Measurements from ENCODE around the gene KRTAP10-9.
"Not testable (repeated sequence)": the region's sequence is repeated elsewhere in the genome, so short reads cannot be mapped to it uniquely, and the experiment has no call there.

Gene KRTAP10-9

DNA sequence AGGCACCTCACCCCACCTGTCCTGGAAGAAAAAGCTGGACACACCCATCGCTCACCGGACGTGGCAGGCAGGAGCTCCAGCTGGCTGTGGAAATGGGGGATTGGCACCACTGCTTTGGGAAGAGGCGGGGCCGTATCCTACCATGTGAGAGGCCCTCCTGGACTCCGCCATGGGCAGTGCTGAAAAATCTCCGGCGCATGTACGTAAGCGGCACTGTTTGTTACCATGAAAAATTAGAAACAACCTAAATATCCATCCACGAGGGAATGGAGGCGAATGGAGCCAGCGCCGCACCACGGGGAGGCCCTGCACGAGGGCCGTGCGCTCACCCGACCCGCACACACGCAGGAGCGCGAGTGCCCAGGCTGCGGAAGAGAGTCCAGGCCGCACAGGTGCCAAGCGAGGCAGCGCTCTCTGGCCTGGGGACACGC is 11.9 kb upstream of the KRTAP10-9 start:
- DNase-seq (ENCODE audit: low read depth in 2 of 3, low spot score in 2 of 3): no peak

DNA sequence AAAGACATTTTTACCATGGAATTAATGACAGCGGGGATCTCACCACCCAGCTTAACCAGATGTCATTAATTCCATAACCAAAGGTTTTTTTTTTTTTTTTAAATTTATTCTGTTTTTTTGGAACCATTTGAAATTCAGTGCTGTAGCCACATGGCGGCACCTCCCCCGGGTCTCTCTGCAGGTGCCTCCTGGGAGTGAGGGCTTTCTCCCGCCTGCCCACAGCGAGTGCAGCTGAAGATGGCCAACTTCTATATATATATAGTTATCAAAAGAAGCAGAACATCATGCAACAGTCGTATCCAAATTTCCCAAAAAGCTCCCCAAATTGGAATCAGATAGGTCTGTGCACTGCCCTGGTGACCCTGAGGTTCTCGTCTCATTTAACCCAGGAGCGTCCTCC is 11.4 kb upstream of the KRTAP10-9 start:
- DNase-seq (ENCODE audit: low read depth in 2 of 3, low spot score in 2 of 3): no peak

DNA sequence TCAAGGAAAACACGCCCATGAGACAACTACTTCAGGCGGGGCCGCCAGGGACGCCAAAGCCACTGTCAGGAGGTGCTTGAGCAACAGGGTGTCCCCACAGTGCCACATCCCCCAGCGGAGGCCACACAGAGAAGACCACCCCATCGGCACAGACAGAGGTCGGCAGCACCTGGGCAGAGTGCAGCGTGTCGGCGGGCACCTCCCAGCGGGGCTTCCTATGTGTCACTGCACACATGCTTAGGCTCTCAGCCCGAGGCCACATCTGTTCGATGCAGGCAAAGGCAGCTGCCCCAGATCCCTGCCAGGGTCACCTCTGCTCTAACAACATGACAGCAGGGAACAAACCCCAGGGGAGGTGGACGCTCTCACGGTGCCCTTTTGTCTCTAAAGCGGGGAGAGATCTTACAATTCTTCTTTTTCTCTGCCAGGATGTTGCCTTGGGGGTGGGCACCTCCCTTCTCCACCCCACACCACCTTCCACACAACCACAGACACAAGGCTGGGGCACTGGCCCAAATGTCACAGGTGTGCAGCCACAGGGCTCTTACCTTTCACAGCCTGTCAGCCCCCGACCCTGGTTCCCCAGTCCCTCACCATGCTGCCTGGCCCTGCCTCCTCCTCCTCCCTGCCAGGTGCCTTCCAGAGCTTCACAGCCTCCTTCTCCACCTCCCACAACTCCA is 10.8 kb upstream of the KRTAP10-9 start:
- DNase-seq (ENCODE audit: low read depth in 2 of 3, low spot score in 2 of 3): no peak

DNA sequence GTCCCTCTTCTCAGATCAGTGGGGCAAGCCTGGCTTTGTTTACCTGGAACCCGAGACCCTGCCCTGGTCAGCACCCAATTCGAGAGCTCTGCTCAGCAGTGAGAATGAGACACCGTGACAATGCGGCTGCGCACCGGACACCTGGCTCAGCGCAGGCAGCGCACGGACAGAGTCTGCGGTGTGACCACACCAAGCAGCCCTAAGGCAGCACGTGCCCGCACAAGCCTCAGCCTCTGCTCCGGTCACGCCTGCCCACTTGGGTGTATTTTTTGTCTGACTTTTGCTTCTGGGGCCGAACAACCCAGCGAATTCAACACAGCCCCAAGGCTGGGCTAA is 10.3 kb upstream of the KRTAP10-9 start:
- no peak for DNase-seq (ENCODE audit: low read depth in 2 of 3, low spot score in 2 of 3)

DNA sequence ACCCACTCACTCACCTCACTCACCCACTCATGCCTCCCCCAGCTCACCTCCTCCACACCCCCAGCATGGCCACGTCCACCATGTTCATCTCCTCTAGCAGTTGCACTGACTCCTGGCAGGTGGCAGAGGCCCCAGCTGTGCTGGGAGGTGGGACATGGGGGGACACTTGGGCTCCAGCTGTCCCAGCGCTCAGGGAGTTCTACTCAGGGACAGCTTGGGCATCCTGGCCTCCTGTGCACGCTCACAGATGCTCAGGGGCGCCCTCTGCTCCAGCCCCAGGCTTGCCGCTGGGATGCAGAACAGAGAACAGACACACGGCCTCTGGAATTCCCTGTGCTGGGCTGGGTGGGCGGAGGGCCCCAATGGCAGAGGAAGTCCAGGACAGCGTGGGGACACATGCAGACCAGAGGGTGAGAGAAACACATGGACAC is 9.8 kb upstream of the KRTAP10-9 start:
- no peak for DNase-seq (ENCODE audit: low read depth in 2 of 3, low spot score in 2 of 3)

DNA sequence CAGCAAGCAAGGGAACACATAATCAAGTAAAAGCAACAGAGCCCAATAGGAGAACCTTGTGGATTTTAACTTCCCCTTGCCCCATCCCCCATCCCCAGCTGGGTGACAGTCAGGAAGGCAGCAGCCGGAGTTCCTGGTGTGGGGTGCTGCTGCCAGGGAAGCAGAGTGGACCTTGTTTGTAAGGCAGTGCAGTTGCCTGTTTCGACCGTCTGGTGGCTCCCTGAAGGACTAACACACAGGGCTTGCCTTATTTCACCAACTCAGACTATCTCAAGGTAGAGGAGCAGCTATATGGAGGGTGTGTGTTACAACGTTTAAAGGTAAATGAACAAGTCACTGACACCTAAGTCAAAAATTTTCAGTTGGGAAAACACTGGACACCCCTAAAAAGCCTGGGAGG is 8.4 kb upstream of the KRTAP10-9 start:
- DNase-seq (ENCODE audit: low read depth in 2 of 3, low spot score in 2 of 3): no peak

DNA sequence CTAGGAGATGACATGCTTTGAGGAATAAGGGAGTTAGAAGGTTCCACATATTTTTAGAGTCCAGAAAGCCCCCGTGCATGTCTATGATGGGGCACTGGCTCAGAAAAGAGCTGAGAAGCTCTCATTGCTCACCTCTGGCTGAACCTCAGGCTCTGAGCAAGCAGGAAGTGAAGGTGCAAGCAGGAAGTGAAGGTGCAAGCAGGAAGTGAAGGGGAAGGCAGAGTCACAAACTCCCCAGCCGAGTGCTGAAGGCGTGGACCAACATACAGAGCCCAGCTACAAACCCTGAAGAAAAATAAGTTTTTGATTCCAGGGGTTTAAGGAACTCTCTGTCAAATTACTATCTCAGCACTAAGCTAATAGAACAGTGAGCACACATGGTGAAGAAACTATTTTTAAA is 8.0 kb upstream of the KRTAP10-9 start:
- peak in 1 of 3 experiments; percentile 10 for DNase-seq (ENCODE audit: low read depth in 2 of 3, low spot score in 2 of 3)

DNA sequence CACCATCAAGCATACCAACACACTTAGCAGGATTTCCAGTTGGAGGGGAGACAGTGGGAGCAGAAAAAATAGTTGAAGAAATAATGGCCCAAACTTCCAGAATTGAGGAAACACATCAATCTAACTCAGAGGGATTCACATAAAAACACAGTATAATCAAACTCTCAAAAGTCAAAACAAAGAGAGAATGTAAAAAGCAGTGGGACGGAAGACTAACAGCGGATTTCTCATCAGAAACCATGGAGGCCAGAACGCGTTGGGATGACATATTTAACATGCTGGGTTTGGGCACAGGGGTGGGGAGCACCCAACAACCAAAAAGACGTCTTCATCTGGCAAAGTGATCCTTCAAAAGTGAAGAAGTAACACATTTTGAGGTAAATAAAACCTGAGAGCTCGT is 7.0 kb upstream of the KRTAP10-9 start:
- no peak for DNase-seq (ENCODE audit: low read depth in 2 of 3, low spot score in 2 of 3)

DNA sequence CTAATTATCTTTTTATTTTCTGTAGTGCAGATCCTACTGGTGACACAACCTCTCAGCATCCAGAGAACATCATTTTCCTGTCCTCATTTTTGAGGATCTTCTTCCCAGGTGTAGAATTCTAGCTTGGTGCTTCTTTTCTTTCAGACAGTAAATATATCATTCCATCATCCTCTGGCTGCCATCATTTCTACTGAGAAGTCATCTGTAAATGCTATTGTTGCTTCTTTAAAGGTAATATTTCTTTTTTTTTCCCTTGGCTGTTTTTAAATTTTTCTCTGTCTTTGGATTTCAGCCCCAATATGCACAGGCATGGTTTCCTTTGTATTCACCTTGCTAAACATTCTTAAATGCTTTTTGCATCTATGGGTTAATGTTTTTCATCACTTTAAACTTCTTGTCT is 3.3 kb upstream of the KRTAP10-9 start:
- DNase-seq (ENCODE audit: low read depth in 2 of 3, low spot score in 2 of 3): no peak

DNA sequence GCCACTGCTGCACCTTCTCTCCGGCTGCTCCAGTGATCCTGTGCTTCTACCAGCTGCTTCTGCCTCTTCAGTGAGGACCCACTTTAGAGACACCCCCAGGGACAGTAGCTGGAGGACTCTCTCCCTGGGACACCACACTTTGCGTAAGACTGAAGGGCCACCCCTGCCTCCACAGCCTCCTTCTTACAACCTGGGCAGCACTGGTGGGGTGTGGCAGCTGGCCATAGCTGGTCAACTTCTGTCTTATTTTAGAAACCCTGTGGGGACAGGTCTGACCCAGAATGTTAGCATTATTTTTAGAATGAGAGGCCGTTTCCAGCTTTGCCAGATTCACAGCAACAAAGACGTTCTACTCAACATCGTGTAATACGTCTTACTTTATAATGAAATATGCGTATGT is 1.1 kb upstream of the KRTAP10-9 start:
- no peak for DNase-seq (ENCODE audit: low read depth in 2 of 3, low spot score in 2 of 3)

DNA sequence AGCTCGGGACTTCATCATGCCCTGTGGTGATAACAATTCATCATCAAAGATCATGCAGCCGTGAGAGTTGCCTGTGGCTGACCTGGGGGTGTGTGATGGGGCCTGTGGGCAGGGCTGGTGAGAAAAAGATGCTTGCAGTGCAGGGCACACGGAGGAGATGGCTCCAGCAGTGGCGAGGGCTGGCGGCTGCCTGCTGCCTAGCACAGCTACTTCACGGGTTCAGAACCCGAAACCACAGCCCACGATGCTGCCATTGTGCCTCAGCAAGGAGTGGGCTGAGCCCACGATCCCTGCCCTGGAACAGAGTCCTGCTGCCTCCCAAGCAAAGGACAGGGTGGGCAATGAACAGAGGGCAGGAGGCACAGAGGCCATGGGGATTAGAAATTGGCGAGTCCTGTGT is 631 bp upstream of the KRTAP10-9 start:
- no peak for DNase-seq (ENCODE audit: low read depth in 2 of 3, low spot score in 2 of 3)

DNA sequence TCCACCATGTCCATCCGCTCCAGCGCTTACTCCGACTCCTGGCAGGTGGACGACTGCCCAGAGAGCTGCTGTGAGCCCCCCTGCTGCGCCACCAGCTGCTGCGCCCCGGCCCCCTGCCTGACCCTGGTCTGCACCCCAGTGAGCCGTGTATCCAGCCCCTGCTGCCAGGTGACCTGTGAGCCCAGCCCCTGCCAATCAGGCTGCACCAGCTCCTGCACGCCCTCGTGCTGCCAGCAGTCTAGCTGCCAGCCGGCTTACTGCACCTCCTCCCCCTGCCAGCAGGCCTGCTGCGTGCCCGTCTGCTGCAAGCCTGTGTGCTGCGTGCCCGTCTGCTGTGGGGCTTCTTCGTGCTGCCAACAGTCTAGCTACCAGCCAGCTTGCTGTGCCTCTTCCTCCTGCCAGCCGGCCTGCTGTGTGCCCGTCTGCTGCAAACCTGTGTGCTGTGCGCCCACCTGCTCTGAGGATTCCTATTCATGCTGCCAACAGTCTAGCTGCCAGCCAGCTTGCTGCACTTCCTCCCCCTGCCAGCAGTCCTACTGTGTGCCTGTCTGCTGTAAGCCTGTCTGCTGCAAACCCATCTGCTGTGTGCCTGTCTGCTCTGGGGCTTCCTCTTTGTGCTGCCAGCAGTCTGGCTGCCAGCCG is 409 bp downstream of the KRTAP10-9 start:
- DNase-seq (ENCODE audit: low read depth in 2 of 3, low spot score in 2 of 3): not testable (repeated sequence)

DNA sequence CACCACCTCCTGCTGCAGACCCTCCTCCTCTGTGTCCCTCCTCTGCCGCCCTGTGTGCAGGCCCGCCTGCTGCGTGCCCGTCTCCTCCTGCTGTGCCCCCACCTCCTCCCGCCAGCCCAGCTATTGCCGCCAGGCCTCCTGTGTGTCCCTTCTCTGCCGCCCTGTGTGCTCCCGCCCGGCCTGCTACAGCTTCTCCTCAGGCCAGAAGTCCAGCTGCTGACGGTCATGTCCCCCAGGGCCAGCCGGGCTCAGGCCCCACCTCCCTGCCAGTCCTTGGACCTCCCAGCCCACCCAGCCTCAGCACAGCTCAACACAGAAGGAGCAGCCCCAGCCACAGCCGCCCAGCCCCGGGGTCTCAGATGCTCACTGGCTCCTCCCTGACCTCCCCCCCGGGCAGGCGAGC is 939 bp downstream of the KRTAP10-9 start:
- DNase-seq (ENCODE audit: low read depth in 2 of 3, low spot score in 2 of 3): not testable (repeated sequence)

DNA sequence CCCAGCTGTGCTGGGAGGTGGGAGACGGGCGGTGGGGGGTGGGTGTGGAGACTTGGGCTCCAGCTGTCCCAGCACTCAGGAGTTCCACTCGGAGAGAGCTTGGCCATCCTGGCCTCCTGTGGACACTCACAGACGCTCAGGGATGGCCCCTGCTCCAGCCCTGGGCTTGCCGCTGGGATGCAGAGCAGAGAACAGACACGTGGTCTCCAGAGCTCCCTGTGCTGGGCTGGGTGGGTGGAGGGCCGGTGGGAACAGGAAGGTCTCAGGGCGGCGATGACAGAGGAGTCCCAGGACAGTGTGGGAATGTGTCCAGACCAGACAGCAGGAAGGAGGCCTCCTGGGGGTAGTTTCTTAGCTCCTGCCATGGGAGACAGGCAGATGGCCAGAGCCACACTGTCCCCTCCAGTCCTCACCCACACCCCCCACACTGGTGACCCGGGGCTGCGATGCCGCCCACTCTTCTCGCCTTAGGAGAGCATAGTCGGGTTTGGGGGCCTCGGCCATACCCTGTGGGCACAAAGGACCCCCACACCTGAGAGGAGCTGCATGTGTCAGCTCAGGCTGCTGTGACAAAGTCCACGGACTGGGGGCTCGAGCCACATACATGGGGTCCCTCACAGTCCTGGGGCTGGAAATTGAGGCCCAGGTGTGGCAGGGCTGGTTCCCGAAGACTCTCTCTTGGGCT is 2.0 kb downstream of the KRTAP10-9 start:
- DNase-seq (ENCODE audit: low read depth in 2 of 3, low spot score in 2 of 3): no peak

DNA sequence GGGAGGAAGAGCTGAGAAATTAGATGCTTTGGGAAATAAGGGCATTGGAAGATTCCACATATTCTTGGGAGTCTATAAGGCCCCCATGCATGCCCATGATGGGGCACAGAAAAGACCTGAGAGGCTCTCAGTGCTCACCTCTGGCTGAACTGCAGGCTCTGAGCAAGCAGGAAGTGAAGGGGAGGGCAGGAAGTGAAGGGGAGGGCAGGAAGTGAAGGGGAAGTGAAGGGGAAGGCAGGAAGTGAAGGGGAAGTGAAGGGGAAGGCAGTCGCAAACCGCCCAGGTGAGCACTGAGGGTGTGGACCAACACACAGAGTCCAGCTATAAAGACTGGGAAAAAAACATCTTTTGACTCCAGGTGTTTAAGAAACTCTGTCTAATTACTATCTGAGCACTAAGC is 3.5 kb downstream of the KRTAP10-9 start:
- DNase-seq (ENCODE audit: low read depth in 2 of 3, low spot score in 2 of 3): no peak

DNA sequence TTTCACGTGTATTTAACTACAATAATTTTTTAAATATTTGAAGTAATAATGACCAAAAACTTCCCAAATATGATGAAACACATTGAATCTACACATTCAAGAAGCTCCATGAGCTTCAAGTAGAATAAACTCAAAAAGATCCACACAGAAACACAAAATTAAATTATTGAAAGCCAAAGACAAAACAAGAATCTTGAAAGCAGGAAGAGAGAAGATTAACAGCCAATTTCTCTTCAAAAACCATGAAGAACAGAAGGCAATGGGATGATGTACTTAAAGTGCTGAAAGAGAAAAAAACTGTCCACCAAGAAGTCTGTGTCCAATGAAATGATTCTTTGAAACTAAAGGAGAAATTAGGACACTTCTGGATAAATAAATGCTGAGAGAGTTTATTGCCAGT is 5.2 kb downstream of the KRTAP10-9 start:
- DNase-seq (ENCODE audit: low read depth in 2 of 3, low spot score in 2 of 3): no peak

DNA sequence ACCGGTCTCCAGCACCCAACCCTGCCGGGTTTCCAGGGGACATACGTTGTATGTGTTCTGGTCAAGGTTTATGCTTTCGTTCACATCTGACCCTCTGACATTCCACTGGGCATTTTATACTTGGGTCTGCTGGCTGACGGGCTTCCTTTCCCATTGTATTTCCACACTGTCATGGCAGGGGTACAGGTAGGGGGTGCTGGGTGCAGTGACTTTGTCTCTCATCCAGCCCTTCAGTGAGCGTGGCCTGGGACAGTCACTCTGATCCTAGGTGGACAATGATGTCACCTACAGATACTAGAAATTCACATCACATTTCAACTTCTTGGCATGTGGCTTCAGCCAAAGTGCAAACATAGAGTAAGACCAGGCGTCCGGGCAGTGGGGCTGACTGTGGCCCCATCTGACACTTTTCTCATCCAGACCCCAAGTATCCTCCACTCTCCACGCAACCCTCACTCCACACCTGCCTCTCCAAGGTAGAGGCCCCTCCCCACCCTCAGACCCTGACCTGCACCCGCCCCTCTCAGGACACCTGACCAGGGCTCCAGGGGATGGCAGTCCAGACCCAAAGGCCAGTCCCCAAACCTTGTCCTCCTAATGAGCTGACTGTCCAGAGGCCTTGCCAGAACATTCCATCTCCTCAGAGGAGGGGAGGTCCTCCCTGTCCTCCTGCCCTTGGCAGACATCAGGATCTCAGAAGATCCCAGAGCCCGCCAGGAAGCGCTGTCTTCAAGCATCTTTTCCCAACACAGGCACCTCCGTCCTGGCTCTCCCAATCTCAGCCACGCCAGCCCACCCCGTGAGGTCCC is 9.5 kb downstream of the KRTAP10-9 start:
- DNase-seq (ENCODE audit: low read depth in 2 of 3, low spot score in 2 of 3): no peak

DNA sequence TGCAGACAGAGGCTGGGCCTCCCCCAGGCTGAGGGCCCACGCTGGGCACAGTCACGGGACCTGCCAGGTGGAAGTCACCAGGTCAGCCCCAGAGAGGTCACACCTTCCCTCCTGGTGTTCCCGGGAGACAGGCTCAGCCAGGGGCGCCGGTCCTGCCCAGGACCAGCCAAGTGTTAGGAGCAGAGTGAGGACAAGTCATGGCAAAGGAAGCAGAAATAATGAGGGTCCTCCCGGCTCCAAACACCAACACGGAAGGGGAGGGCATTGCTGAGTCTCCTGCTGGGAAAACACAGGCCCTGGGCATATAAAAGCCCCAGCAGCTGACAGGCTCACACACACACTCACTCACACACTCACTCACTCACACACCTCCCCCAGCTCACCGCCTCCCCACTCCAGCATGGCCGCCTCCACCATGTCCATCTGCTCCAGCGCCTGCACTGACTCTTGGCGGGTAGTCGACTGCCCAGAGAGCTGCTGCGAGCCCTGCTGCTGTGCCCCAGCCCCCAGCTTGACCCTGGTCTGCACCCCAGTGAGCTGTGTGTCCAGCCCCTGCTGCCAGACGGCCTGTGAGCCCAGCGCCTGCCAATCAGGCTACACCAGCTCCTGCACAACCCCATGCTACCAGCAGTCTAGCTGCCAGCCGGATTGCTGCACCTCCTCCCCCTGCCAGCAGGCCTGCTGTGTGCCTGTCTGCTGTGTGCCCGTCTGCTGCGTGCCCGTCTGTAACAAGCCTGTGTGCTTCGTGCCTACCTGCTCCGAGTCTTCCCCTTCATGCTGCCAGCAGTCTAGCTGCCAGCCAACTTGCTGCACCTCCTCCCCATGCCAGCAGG is 10.3 kb downstream of the KRTAP10-9 start, which contains the start of gene KRTAP10-10:
TSS of gene KRTAP10-10 (plus strand) at position 339 of the 833 bp plus-strand sequence. CDS start at position 401, 62 bp downstream.
- DNase-seq (ENCODE audit: low read depth in 2 of 3, low spot score in 2 of 3): no peak

DNA sequence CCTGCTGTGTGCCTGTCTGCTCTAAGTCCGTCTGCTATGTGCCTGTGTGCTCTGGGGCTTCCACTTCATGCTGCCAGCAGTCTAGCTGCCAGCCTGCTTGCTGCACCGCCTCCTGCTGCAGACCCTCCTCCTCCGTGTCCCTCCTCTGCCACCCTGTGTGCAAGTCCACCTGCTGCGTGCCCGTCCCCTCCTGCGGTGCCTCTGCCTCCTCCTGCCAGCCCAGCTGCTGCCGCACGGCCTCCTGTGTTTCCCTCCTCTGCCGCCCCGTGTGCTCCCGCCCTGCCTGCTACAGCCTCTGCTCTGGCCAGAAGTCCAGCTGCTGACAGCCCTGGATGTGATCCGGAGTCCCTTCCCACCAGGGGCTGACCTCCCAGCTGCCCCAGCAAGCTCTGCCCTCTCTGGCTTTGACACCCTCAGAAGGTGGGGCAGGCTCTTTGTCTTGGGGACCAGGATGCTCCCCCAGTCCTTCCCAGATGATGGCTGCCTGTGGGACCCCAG is 11.0 kb downstream of the KRTAP10-9 start:
- not testable (repeated sequence) for DNase-seq (ENCODE audit: low read depth in 2 of 3, low spot score in 2 of 3)
